ENCODE results near the gene CPPED1.
A peak's percentile ranks its signal among the peaks of the same experiment; 100 is the strongest.
"Not testable (repeated sequence)": the region's sequence is repeated elsewhere in the genome, so short reads cannot be mapped to it uniquely, and the experiment has no call there.

The CPPED1 gene

DNA sequence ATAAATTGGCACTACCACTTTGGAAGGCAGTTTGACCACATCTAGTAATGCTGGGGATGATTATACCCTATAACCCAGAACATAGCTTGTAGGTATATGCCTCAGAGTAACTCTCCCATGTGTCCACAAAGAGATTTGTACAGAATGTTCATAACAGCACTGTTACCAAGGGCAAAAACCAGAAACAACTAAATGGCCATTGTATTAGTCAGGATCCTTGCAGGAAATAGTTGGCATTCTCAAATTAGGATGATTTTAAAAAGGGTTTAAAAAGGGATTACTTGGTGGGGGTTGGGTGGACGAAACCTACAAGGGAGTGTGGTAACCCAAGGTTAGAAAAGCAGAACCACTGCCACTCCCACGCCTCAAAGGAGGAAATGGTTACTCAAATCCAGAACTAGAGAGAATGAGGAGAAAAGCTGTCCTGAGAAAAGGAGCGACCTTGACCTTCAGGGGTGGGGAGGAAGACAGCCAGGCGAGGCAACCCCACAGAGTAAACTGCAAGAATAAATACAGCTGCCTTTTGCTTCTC lies 2.1 kb downstream of the CPPED1 start:
- DNase-seq, result no peak

DNA sequence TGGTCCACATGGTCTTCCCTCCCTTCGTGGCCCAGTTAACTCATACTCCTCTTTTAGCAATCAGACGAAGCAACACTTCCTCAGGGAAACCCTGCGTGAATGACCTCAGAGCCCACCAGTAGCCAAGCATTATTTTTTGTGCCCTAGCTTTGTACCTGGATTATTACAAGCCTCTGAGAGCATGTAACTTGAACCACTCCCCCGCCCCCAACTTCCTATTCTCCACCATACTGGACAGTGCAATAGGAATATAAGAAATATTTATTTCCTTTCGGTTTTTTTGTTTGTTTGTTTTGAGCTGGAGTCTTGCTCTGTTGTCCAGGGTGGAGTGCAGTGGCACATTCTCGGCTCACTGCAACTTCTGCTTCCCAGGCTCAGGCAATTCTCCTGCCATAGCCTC lies 2.9 kb downstream of the CPPED1 start:
- no peak for DNase-seq

DNA sequence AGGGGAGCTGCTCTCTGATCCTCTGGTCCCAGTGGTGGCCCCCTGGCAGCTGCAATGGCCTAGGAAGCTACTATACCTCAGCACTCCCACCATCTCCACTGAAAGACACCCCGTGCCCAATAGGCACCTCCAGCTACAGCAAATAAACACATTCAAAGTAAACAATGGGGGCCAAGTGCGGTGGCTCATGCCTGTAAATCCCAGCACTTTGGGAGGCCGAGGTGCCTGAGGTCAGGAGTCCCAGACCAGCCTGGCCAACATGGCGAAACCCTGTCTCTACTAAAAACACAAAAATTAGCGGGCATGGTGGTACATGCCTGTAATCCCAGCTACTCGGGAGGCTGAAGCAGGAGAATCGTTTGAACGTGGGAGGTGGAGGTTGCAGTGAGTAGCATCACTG lies 3.7 kb downstream of the CPPED1 start:
- not testable (repeated sequence) for DNase-seq

DNA sequence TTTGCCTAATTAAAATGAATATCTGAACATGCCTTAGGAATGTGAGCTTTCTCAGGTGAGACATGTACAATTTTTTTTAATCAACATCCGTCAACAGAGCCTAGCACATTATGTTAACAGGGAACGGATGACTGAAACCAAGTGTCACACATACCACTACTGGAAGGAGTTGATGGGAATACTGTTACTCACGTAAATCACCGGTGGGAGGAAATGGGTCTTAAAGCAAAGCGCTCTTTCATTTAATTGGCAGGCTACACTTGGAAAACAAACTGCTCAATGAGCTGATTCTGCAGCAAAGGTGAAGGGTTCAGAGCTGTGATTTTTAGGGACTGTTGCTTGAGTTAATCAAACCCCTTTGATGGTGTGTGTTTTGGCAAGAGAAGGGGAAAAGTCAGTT lies 4.8 kb downstream of the CPPED1 start:
- DNase-seq, result no peak

DNA sequence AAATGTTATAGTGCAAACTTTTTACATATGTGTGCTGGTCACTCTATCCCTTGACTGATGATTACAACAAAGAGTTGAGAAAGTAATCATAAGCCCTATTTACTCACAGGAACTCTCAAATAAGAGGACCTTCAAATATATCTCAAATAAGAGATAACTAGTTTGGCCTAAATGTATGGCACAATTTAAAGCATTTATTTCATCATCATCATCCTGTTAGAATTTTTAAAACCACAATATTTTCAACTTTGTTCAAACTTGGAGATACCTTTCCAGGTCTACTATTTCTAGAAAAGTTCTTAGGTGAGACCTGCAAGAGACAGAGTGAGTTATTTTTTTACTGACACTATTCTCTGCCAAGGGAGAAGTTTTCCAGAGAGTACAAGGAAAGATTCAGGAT lies 5.5 kb downstream of the CPPED1 start:
- DNase-seq, result no peak

DNA sequence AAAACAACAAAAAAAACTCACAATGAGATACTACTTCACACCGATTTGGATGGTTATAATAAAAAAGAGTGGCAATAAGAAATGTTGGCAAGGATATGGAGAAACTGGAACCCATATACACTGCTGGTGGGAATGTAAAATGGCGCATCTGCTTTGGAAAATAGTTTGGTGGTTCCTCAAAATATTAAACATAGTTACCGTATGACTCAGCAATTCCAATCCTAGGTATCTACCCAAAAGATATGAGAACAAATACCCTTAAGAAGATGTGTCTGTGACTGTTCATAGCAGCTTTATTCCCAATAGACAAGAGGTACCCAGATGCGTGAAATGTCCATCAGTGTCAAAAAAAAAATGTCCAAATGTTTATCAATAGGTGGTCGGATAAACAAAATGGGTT lies 7.2 kb downstream of the CPPED1 start:
- DNase-seq, result no peak

DNA sequence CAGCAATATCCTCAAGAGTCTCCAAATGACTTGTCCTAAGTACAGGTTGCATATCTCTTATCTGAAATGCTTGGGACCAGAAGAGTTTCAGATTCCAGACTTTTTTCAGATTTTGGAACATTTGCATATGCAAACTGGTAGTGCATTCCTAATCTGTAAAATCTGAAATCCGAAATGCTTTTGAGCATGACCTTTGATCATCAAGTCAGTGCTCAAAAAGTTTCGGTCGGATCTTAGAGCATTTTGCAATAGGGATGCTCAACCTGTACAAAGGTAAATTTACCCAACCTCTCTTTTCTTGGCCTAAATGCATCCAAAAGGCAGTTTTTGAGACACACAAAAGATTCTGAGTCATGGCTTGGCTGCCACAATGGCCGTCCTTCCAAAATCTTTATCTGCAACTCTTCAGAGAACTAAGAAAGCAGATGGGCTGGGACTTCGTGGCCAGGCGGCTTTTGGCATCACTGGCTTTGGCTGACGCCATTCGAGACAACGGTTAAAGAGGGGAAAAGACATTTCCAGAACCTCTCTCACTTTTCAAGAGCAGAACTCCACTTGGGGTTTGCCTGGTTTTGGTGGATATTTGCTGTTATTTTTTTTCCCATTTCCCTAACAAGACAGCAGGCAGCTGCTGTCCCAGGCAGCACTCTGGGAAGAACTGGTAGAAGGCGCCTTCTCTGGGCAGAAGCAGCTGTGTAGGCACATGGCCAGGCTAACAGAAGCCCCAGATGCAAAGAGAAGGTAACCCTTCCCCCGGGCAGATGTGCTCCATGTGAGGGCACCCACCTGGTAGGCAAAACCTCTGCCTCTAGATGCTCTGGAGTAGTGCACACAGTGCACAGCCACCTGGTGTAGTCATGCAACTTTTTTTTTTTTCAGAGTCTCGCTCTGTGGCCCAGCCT lies 8.9 kb downstream of the CPPED1 start:
- no peak for DNase-seq

DNA sequence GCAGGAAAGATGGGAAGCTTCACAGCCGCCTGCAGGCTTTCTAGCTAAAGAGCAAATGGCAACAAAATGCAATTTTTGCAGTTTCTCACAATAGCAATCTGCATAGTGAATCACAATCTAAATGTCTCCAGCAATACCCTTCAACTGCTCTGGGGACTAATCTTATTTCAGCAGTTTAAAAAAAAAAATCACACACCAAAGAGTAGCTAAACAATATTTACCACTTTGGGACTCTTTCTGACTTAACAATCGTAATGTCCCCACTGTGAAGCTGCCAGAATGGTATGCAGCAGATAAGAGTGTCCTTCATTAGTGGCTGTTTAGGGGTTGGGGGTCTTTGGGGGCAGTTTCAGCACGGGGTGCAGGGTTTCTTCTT lies 9.8 kb downstream of the CPPED1 start:
- DNase-seq, result no peak

DNA sequence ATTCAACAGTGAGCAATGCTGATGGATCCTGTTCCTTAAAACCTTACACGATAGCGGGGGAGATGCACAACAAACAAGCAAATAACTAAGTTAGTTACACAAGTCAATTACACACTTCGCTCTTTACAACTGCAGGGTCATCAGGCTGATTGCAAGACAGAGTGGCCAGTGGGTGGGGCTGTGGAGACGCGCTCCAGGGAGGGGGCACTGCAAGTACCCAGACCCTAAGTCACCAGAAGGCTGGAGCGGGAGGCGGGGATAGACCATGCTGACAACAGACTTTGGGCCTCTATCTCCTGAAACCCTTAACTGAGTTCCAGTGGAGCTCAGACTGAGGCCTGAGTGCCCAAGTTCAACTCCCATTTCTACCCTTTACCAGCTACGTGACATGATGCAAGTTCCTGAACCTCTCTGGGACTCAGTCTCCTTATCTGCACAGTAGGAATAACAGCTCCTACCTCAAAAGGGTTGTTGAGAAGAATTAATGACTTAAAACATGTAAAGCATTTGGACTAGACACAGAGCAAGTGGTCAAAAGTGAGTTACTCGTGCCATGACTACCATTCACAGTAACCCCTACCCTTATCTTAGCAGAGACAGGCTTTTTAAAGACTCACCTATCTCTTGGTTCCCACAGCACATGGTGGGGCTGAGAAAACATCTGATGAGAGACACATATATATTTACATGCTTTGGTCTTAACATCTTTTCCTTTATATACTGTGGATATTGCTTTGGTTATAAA lies 10.4 kb downstream of the CPPED1 start:
- no peak for DNase-seq

DNA sequence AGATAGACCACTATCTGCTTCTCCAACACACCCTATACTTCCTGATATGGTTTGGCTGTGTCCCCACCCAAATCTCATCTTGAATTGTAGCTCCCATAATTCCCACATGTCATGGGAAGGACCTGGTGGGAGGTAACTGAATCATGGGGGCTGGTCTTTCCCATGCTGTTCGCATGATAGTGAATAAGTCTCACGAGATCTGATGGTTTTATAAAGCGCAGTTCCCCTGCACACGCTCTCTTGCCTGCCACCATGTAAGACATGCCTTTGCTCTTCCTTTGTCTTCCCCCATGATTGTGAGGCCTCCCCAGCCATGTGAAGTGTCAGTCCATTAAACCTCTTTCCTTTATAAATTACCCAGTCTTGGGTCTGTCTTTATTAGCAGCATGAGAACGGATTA lies 11.2 kb downstream of the CPPED1 start:
- DNase-seq, result not testable (repeated sequence)

DNA sequence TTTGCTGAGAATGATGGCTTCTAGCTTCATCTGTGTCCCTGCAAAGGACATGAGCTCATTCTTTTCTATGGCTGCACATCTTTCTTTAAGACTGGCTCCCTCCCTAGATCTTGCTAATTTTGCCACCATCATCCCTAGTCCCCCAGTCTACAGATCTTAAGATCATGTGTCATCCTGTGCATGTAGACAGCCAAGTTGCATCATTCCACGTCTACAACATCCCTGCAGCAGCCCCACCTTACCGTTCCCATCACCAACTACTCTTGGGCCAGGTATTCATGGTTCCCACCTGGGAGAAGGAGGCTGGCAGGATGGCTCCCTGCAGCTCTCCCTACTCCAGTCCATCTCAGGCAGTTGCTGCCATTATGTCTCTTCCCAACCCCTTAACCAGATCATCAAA lies 12.3 kb downstream of the CPPED1 start:
- DNase-seq, result no peak

DNA sequence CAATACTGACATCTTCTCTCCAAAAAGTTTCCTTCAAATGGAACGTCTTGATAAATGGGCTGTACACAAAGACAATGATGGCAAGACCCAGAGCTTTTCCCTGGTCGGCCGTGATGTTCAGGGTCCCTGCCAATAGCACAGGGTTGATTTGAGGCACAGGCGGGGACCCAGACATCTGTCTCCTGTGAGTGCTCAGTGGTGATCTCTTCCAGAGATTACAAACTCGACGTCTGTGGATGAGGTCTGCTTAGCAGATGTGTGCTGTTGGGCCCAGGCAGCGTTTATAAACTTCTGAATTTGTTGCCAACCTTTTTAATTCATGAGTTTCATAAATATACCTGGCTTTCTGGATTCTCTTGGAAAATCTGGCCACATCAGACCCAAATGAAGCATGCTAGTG lies 14.9 kb downstream of the CPPED1 start:
- no peak for DNase-seq

DNA sequence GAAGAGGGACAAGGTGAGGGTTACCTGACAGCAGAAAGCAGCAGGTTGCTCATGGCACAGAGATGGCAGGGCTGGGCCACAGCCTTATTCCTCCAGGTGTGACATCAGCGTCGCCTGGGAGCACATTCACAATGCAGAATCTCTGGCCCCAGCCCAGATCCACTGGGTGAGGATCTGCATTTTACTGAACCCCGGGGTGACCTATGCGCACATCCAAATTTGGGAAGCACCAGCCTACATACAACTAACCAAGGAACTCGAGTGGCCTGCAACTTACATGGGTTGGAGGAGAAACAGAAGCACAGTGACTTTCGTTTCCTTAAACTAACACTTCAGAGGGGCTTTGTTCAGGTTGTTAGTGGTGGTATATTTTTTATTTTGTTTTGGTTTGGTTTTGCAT lies 17.6 kb downstream of the CPPED1 start:
- no peak for DNase-seq

DNA sequence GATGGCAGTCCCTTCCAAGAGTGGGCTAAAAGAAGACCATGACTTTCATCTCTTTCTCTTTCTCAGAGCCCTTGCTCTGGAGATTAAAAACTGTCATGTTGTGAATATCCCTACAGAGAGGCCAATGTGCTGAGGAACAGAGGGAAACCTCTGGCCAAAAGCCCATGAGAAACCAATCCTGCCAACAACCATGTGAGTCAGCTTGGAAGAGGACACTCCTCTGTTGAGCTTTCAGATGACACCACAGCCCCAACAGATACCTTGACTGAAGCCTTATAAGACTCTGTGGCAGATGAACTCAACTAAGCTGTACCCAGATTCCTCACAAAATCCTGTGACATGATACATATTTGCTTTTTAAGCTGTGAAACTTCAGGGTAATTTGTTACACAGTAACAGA lies 19.6 kb downstream of the CPPED1 start:
- no peak for DNase-seq

DNA sequence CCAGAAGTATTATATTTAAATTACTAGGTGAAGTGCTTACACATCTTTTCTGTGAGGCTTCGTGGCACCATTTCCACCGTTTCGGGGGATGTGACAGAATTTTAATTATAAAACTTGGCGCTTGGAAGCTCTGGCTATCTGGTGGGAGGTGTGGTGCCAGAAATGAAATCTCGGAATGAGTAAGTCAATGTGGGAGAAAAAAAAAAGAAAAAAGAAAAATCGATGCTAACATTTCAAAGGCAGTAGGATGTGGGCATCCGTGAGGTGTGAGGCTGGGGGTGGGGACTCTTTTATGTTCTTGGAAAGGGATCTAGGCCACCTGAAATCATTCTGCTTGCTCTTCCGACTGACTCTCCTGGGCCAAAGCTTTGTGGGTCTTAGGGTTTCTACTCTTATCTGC lies 21.9 kb downstream of the CPPED1 start:
- no peak for DNase-seq

DNA sequence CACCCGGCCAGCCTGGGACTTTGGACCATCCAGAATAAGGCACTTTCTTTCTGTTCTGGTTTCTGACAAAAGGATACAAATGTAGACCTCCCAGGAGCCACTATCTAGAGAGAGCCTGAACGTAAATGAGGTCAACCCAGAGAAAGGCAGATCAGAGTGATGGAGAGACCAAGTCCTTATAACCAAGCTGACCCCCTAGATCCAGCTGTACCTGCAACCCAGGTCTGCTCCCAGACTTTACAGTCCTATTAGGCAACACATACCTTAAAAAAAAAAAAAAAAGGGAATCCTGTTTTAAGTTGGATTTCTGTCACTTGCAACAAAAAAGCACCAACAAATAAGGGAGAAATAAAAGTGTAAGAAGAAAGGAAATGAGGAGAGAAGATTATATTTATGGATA lies 23.2 kb downstream of the CPPED1 start:
- DNase-seq, result no peak

DNA sequence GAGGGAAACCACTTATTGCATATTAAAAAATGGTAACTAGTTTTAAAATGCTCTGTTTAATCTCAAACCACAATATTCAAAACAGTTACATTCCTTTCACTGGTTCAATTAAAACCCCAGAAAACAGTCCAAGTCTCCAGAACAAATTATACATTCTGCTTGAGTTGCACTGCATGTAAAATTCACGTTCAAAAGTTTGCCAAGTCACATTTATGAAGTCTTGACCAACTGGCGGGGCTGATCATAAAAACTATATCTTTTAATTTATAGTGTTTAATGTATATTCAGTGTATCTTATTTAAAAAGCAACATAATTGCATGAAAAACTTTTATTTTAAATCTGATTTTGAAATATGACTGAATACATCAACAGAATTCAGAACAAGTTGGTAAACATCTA lies 25.0 kb downstream of the CPPED1 start:
- DNase-seq, result no peak

DNA sequence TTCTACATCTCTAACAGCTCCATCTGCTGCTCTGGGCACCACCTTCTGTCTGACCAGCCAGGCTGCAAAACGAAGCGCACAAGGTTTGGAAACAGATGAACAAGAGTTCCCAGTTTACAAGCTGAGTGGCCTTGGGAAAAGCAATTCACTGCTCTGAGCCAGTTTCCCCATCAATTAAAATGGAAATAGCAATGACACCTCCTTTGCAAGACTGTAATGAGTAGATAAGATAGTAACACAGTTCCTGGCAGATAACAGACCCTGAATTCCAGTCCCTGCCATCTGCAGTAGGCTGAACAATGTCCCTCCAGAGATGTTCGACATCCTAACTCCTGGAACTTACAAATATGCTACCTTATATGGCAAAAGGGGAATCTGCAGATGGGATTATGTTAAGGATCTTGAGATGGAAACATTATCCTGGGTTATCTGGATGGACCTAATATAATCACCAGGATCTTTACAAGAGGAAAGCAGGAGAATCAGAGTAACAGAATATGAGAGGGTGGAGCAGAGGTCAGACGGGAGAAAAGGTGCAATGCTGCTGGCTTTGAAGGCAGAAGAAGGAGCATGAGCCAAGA lies 27.9 kb downstream of the CPPED1 start:
- DNase-seq, result no peak

DNA sequence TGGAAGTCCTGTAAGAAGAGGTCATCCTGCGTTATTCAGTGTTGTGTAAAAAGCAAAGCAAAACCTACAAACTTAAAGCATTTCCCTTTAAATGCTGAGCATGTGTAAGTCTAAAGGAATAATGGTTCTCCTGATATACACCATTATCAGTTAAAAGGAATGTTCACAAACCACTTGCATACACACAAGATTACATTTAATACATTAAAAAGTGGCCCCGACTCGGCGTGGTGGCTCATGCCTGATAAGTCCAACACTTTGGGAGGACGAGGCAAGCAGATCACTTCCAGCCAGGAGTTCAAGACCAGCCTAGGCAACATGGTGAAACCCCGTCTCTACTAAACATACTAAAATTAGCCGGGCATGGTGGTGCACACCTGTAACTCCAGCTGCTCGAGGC lies 30.5 kb downstream of the CPPED1 start:
- DNase-seq, result no peak

DNA sequence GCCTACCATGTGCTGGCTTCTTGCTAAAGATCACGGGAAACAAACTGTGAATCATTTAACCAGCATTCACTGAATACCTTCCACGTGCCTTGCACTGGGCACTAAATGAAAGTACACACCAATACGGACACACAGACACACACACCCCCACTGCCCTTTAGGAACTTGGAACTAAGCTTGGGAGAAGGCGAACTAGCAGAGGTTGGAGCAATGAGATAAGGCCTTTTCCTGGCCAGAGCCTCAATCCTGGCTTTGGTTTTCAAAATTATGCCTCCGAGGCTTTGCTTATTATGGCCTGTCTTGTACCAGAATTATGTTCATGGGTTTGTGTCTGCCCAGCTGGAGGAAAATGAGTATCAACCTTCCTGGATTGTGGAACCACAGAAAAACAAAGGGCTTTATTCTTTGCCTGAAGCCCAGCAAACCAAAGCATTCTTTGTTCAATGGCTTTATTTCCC lies 32.3 kb downstream of the CPPED1 start:
- no peak for DNase-seq

DNA sequence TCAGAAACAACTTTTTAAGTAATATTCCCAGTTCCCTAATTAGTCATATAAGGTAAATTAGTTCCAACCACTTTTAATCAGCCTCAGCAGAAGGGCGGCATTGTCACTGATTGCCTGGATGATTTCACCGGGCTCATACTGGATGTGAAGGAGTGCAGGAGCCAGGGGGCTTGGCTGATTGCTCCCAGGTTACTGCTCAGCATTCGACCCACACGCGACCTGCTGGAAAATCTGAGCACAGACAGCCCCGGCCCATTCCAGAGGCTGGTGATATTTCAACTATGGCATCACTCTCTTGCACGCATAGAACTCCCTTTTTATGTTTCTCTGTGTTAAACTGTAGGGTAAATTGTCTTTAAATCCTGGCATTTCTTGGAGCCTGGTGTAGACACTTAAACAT lies 34.2 kb downstream of the CPPED1 start:
- DNase-seq, result no peak

DNA sequence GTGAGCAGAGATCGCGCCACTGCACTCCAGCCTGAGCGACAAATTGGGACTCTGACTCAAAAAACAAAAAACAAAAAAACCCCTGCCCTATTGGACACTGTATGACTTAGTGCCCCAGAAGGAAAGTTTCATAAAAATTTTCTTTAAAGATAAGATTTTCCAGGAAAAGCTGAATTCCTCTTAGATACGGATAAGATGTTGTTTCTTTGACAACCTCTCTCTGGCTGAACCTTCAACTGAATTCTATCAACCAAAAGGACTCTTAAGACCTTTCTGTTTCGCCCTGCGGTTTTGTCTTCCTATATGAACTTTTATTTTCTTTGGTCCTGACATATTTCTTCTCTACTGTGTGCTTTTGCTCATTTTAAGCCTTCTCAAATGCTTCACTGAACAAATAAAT lies 35.8 kb downstream of the CPPED1 start:
- no peak for DNase-seq

DNA sequence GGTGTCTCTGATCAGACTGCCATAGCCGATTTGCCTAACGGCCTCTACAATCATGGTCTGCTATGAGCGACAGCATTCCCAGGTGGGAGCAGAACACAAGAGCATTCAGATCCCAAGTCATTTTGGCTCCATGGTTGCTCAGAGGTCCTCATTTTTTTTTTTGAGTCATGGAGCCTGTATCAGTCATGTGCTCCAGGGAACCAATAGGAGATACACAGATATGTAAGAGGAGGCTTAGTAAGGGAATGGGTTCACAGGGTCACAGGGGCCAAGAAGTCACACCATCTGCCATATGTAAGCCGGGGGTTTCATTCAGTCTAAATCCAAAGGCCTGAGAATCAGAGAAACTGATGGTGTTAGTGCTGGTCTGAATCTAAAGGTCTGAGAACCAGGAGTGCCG lies 36.8 kb downstream of the CPPED1 start:
- peak; percentile 50 for DNase-seq

DNA sequence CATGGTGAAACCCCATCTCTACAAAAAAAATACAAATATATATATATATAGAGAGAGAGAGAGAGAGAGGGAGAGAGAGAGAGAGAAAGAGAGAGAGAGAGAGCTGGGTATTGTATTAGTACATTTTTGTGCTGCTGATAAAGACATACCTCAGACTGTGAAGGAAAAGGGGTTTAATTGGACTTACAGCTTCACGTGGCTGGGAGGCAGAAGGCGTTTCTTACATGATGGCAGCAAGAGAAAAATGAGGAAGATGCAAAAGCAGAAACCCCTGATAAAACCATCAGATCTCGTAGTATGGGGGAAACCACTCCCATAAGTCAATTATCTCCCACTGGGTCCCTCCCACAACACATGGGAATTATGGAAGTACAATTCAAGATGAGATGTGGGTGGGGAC lies 37.5 kb downstream of the CPPED1 start:
- DNase-seq, result not testable (repeated sequence)

All from NCI-H82 (cell line).